Measurements from ENCODE around the gene CARD8.
"Not testable (repeated sequence)": the region's sequence is repeated elsewhere in the genome, so short reads cannot be mapped to it uniquely, and the experiment has no call there.

Gene CARD8

GRCh38 chr19:48255376-48256303 lies at the start of gene CARD8:
Gene CARD8 (minus strand): TSS chr19:48255912. CDS start chr19:48241020, 14,892 bp downstream.
- peak within 1 kb of the TSS; percentile 77 for H3K4me3 ChIP-seq (ENCODE audit: low read depth, low read length)

DNA sequence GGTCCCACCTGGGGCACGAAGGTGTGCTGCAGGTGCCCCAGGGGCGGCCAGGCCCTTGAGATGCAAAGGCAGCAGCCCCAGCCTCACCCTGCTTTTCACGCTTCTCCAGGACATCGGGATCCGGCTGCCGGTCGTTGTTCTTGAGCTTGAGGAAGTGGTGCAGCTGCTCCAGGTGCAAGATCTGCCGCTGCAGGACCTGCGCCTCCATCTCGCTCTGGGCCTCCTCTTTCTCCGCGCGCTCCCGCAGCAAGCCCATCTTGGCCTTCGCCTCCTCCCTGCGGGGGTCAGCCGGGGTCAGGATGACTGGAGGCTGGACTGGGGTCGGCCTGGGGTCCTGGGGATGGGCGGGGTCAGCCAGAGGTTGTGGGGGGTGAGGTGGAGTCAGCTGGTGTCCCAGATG lies 48.2 kb upstream of the CARD8 start:
- H3K4me3 ChIP-seq (ENCODE audit: low read depth, low read length) = no peak overlapping the region

DNA sequence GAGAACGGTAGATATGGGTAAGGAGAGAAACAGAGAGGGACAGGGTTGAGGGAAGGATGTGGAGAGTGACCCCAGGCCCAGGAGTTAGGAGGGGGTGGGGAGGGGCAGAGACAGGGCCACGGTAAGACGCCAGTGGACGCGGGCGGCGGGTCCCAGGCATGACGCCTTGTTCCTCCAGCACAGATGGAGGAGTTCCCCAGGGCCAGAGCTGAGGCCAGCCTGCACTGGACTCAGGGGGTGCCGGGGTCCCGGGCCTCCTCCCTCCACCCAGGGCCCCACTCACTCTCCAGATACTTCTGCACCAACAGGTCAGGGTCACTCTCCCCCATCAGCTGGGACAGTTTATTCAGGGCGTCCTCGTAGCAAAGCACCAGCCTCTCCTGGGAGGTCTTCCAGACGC lies 47.7 kb upstream of the CARD8 start:
- H3K4me3 ChIP-seq (ENCODE audit: low read depth, low read length) = no peak overlapping the region

- H3K4me3 ChIP-seq (ENCODE audit: low read depth, low read length) = no peak overlapping the region
Measured at GRCh38 chr19:48302600-48302959, 46.9 kb upstream of the CARD8 start.

DNA sequence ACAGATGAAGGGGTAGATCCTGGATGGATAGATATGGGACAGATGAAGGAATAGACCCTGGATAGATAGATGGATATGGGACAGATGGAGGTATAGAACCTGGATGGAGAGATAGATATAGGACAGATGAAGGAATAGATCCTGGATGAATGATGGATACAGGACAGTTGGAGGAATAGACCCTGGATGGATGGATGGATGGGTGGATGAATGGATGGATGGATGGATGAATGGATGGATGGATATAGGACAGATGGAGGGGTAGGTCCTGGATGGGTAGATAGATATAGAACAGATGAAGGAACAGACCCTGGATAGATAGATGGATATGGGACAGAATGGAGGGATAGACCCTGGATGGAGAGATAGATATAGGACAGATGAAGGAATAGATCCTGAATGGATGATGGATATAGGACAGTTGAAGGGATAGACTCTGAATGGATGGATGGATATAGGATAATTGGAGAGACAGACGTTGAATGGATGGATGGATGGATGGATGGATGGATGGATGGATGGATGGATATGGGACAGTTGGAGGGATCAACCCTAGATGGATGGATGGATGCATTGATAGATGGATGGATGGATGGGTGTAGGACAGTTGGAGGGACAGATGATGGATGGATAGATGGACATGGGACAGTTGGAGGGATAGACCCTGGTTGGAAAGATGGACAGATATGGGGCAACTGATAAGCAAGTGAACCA lies 46.3 kb upstream of the CARD8 start:
- H3K4me3 ChIP-seq (ENCODE audit: low read depth, low read length) = no peak overlapping the region

DNA sequence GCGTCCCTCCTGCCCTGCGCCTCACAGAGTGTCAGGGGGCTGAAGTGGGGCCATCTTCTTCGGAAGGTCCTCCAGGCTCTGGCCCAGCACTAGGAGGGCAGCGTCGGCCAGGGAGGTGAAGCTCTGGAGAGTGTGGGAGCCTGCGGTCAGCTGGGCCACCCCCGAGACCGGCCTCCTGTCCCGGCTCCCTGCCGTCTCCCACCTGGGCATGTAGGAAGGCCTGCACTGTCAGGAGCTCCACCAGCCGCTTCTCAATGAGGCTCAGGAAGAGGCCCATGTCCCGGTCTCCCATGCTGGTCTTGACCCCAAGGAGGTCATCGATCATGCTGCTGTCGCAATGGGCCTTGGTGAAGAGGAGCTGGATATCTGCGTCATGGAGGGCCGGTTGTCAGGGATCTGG lies 42.3 kb upstream of the CARD8 start:
- H3K4me3 ChIP-seq (ENCODE audit: low read depth, low read length) = no peak overlapping the region

GRCh38 chr19:48296963-48297734 lies 41.4 kb upstream of the CARD8 start:
- no peak overlapping the region for H3K4me3 ChIP-seq (ENCODE audit: low read depth, low read length)

- H3K4me3 ChIP-seq (ENCODE audit: low read depth, low read length) = no peak overlapping the region
Measured at GRCh38 chr19:48295458-48295857, 39.7 kb upstream of the CARD8 start.

- no peak overlapping the region for H3K4me3 ChIP-seq (ENCODE audit: low read depth, low read length)
Measured at GRCh38 chr19:48292798-48293197, 37.1 kb upstream of the CARD8 start.

DNA sequence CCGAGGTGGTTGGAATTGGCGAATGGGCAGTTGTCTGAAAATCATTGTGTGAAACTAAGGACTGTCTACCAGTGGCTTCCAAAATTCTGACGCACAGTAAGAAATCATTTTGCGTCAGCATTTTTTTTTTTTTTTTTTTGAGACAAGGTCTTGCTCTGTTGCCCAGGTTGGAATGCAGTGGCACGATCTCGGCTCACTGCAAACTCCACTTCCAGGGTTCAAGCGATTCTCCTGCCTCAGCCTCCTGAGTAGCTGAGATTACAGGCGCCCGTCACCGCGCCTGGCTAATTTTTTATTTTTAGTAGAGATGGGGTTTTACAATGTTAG lies 35.7 kb upstream of the CARD8 start:
- H3K4me3 ChIP-seq (ENCODE audit: low read depth, low read length) = not testable (repeated sequence)

- peak overlapping the region; percentile 30 for H3K4me3 ChIP-seq (ENCODE audit: low read depth, low read length)
Measured at GRCh38 chr19:48290771-48291488, 35.2 kb upstream of the CARD8 start.

- no peak overlapping the region for H3K4me3 ChIP-seq (ENCODE audit: low read depth, low read length)
Measured at GRCh38 chr19:48290401-48290770, 34.7 kb upstream of the CARD8 start.

DNA sequence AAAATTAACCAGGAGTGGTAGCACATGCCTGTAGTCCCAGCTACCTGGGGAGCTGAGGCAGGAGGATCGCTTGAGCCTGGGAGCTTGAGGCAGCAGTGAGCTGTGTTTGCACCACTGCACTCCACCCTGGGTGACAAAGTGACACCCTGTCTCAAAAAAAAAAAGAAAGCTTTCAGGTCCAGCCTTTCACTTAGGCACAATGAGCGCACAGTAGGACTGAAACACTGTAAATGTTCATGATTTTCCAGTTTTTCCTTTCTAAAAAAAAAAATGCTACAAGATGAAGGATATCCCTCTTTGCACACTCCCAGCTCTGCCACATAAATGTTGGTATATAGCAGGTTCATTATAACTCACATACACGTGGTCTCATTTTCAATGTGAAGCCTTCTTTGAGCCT lies 32.0 kb upstream of the CARD8 start:
- H3K4me3 ChIP-seq (ENCODE audit: low read depth, low read length) = no peak overlapping the region

- H3K4me3 ChIP-seq (ENCODE audit: low read depth, low read length) = no peak overlapping the region
Measured at GRCh38 chr19:48284896-48285295, 29.2 kb upstream of the CARD8 start.

DNA sequence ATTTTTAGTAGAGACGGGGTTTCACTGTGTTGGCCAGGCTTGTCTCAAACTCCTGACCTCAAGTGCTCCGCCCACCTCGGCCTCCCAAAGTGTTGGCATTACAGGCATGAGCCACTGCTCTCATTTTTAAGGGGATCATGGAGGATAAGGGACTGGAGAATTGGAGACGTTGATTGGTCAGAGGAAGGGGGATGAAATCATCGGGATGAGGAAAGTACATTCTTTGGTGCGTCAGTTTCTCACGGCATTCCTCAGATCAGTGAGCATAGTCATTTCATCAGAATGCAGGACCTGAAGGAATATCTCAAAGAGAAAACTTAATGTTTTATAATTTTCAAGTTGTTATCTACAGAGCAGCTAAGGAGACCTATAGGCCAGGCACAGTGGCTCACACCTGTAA lies 28.2 kb upstream of the CARD8 start:
- H3K4me3 ChIP-seq (ENCODE audit: low read depth, low read length) = no peak overlapping the region

GRCh38 chr19:48279747-48280146 lies 24.0 kb upstream of the CARD8 start:
- no peak overlapping the region for H3K4me3 ChIP-seq (ENCODE audit: low read depth, low read length)

GRCh38 chr19:48274938-48275337 lies 19.2 kb upstream of the CARD8 start:
- H3K4me3 ChIP-seq (ENCODE audit: low read depth, low read length) = no peak overlapping the region

GRCh38 chr19:48274173-48274572 lies 18.5 kb upstream of the CARD8 start:
- no peak overlapping the region for H3K4me3 ChIP-seq (ENCODE audit: low read depth, low read length)

DNA sequence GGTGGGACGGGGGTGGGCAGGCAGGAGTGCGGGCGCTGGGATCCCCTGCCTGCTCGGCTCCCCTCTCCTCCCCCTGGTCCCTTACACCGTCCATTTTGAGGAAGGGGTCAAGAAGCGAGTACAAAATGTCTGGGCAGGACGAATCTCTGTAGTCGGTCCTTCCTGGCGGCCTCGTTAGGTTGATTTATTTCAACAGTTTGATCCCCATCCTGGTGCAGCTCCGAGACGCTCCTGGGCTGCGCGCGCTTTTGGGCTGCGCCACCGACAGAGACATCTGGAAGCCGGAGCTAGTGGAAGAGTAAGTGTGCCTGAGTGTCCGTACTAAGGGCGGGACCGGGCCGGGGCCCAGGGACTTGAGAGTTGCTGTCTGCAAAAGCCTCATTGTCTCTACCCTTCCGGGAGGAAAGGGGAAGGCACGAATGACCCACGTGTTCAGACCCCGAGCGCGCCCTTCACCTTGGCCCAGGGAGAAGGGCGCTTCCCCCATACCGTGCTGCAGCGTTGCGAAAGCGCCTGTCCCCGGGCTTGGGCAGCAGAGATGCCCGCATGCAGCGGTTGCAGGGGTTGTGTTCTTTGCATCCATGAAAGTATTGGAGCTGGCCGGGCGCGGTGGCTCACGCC lies 15.9 kb upstream of the CARD8 start:
- H3K4me3 ChIP-seq (ENCODE audit: low read depth, low read length) = peak overlapping the region; percentile 70

- not testable (repeated sequence) for H3K4me3 ChIP-seq (ENCODE audit: low read depth, low read length)
Measured at GRCh38 chr19:48269617-48270026, 13.9 kb upstream of the CARD8 start.

- not testable (repeated sequence) for H3K4me3 ChIP-seq (ENCODE audit: low read depth, low read length)
Measured at GRCh38 chr19:48265326-48265725, 9.6 kb upstream of the CARD8 start.
